HEK293 (cell line): ENCODE results near the gene LILRA1.

ENCODE experiments used
- CTCF ChIP-seq: fragments of 450-650 bp; formaldehyde crosslinking; IDR thresholded peaks from 2 replicates; pipeline ENCODE4 v1.5.1; 2016; ENCODE audit warnings: missing biosample characterization, missing genetic modification characterization
- ZBTB21 ChIP-seq: fragments of 450-650 bp; formaldehyde crosslinking; IDR thresholded peaks from 2 replicates; pipeline ENCODE4 v1.5.1; 2017; ENCODE audit warnings: missing biosample characterization, missing genetic modification characterization
- ZNF121 ChIP-seq: fragments of 450-650 bp; formaldehyde crosslinking; IDR thresholded peaks from 2 replicates; pipeline ENCODE4 v1.5.1; 2016; ENCODE audit warnings: missing biosample characterization, missing genetic modification characterization
- ZNF175 ChIP-seq: fragments of 450-650 bp; formaldehyde crosslinking; IDR thresholded peaks from 2 replicates; pipeline ENCODE4 v1.5.1; 2016; ENCODE audit warnings: missing biosample characterization, missing genetic modification characterization
- ZNF19 ChIP-seq: fragments of 450-650 bp; formaldehyde crosslinking; IDR thresholded peaks from 2 replicates; pipeline ENCODE4; 2016; ENCODE audit warnings: missing biosample characterization, missing genetic modification characterization, low read depth
- ZNF202 ChIP-seq: fragments of 450-650 bp; formaldehyde crosslinking; IDR thresholded peaks from 2 replicates; pipeline ENCODE4 v1.5.1; 2016; ENCODE audit warnings: missing biosample characterization, missing genetic modification characterization, borderline replicate concordance
- ZNF830 ChIP-seq: fragments of 450-650 bp; IDR thresholded peaks from 2 replicates; pipeline ENCODE4 v1.5.0; 2018; ENCODE audit warnings: missing biosample characterization, missing genetic modification characterization, low read depth, mild to moderate bottlenecking, moderate library complexity
- ZSCAN5A ChIP-seq: fragments of 450-650 bp; formaldehyde crosslinking; IDR thresholded peaks from 2 replicates; pipeline ENCODE4 v1.5.1; 2016; ENCODE audit warnings: missing biosample characterization, missing genetic modification characterization

DNA sequence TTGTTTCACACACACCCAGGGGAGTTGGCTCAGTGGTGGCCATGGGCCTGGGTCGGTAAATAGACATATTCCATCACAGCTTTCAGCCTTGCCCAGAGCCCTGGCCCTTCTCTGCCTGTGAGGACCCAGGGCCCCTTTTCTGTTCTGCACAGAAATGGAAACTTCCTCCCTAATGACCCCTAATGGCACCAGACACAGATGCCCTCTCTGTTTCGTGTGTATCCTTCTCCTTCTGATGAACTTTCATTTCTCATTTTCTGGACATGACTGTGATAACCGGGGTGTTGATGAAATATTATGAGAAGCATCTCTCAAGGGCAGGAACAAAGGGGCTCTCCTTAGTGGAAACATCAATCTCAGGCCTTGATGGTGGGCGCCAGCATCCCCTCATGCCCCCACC is 12.8 kb downstream of the LILRA1 start:
- TF ChIP-seq ZNF19 (tag by site-specific recombination) (no peak), ZNF830 (tag by site-specific recombination) (no peak), ZNF202 (tag by site-specific recombination) (no peak), CTCF (no peak), ZBTB21 (tag by site-specific recombination) (no peak), ZSCAN5A (tag by site-specific recombination) (no peak), ZNF121 (tag by site-specific recombination) (no peak), ZNF175 (tag by site-specific recombination) (no peak)
